Measurements from ENCODE around the gene RARG.

- TF ChIP-seq CTCF (IDR thresholded peaks at IDR 0.05): no peak
- no peak for TF ChIP-seq POLR2A (IDR thresholded peaks at IDR 0.05)
These were observed 44.7 kb downstream of the RARG start for GRCh38 chr12:53187145-53187899.
